ENCODE results near the gene SPP1.

The SPP1 gene

GRCh38 chr4:88015659-88016295 lies 40.3 kb downstream of the SPP1 start:
- H3K36me3 ChIP-seq (ENCODE audit: control insufficient read depth in 2 of 2, insufficient read depth in 1 of 2, low read length in 2 of 2): peaks cover 0 to 13% of the 10 kb centered on the region in 2 experiments; a peak in 2 of 3 replicates
- no peak overlapping the region for H3K4me3 ChIP-seq (ENCODE audit: low read depth, low read length)
- CTCF ChIA-PET: no interaction called here
- TF ChIP-seq ZNF704 (tag by site-specific recombination; IDR thresholded peaks at IDR 0.05): no peak
- H3K9me3 ChIP-seq (ENCODE audit: control insufficient read depth, insufficient read depth, low read depth, low read length): no peaks in the 10 kb centered on the region
- H3K4me1 ChIP-seq (ENCODE audit: control insufficient read depth, insufficient read depth, low read length): peaks cover 2% of the 10 kb centered on the region; the same call in 1 of the 2 replicates
- POLR2A ChIA-PET: no interaction called here
- H3K27ac ChIP-seq (ENCODE audit: extremely low read depth, low read depth, low read length): no peak overlapping the region

- CTCF ChIA-PET: no interaction called here
Observed at GRCh38 chr4:88017516-88018297, 42.2 kb downstream of the SPP1 start.

More at GRCh38 chr4:88017516-88018297, 42.2 kb downstream of the SPP1 start:
- Histone ChIP-seq H3K9me3 (ENCODE audit: control insufficient read depth, insufficient read depth, low read depth, low read length) (no peaks in the 10 kb centered on the region), H3K36me3 (ENCODE audit: control insufficient read depth in 2 of 2, insufficient read depth in 1 of 2, low read length in 2 of 2) (peaks cover 0 to 29% of the 10 kb centered on the region in 2 experiments; a peak in 2 of 3 replicates), H3K27ac (ENCODE audit: extremely low read depth, low read depth, low read length) (no peak overlapping the region), H3K4me1 (ENCODE audit: control insufficient read depth, insufficient read depth, low read length) (no peaks in the 10 kb centered on the region; the same call in 1 of the 2 replicates), H3K4me3 (ENCODE audit: low read depth, low read length) (no peak overlapping the region)
- POLR2A ChIA-PET: no interaction called here
- TF ChIP-seq ZNF292 (tag by site-specific recombination; IDR thresholded peaks at IDR 0.05; ENCODE audit: borderline replicate concordance, low read depth) (no peak), PRDM4 (tag by site-specific recombination; IDR thresholded peaks at IDR 0.05) (no peak), TRIM28 (IDR thresholded peaks at IDR 0.05; ENCODE audit: borderline replicate concordance, low read length) (no peak), ZNF623 (tag by site-specific recombination; IDR thresholded peaks at IDR 0.05) (no peak), EGR2 (tag by site-specific recombination; IDR thresholded peaks at IDR 0.05; ENCODE audit: low read depth) (no peak), ZNF704 (tag by site-specific recombination; IDR thresholded peaks at IDR 0.05) (no peak), ZNF202 (tag by site-specific recombination; IDR thresholded peaks at IDR 0.05; ENCODE audit: borderline replicate concordance) (no peak), ZNF580 (tag by site-specific recombination; IDR thresholded peaks at IDR 0.05) (no peak), IKZF3 (tag by site-specific recombination; IDR thresholded peaks at IDR 0.05) (no peak), ZNF341 (tag by site-specific recombination; IDR thresholded peaks at IDR 0.05; ENCODE audit: low read depth) (no peak), ZNF214 (tag by site-specific recombination; IDR thresholded peaks at IDR 0.05; ENCODE audit: borderline replicate concordance) (no peak), ZNF155 (tag by site-specific recombination; IDR thresholded peaks at IDR 0.05) (no peak), GLIS1 (tag by site-specific recombination; IDR thresholded peaks at IDR 0.05) (no peak), ZNF513 (tag by site-specific recombination; IDR thresholded peaks at IDR 0.05) (no peak), ZNF354C (tag by site-specific recombination; IDR thresholded peaks at IDR 0.05; ENCODE audit: borderline replicate concordance, low read depth) (no peak), MEIS1 (CRISPR knock-in tag; IDR thresholded peaks at IDR 0.05; ENCODE audit: borderline replicate concordance) (no peak), ZNF777 (tag by site-specific recombination; IDR thresholded peaks at IDR 0.05; ENCODE audit: borderline replicate concordance) (no peak), ZNF488 (tag by site-specific recombination; IDR thresholded peaks at IDR 0.05) (no peak)
